ENCODE data around the gene ACYP1.

The ACYP1 gene

DNA sequence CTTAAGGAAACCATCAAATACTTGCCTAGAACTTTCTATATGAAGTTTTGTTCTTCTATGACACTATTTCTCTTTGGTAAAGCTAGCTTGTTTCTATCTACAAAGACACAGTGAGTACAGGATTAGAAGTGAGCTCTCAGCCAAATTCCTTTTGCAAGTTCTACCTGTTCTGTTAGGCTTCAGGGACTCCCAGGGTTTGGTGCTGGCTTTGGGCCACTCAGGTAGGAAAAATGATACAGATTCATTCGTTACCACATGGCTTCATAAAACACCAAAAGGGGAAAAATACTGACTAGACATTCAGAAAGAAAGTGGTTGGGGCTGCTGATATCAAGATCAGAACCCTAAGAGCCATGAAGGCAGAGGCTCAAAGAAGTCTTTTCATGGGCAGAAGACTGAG is 19.4 kb upstream of the ACYP1 start:
- no peak for TF ChIP-seq GATA3 (IDR thresholded peaks at IDR 0.05; ENCODE audit: low read depth, low read length)
- no peak for TF ChIP-seq GATA2 (IDR thresholded peaks at IDR 0.05; ENCODE audit: low read depth, low read length)

DNA sequence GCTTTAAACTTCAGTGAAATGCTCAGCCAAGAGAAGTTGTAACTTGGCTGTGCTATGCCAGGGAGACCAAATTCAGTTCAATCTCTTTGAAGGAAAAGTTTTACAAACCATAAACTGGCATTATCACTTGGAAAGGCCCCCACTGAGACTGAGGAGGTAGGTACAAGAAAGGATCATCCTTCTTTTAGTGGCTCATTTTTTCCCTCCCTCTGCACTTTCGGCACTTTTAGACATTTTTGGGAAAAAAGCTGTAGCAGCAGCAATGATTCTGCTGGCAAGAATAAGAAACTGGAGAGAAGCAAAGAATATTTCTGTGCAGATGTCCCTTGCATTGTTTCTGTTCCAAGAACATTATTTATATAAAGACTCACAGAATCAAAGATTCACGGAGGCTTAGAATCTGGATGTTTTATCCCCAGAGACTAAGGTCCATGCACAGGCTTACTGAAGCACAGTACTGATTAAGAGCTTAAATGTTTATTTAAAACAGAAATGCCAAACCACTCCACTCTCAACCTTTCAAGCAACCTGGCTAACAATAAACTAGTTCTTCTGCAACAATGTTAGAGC is 17.9 kb upstream of the ACYP1 start:
- TF ChIP-seq GATA3 (IDR thresholded peaks at IDR 0.05; ENCODE audit: low read depth, low read length) (no peak), GATA2 (IDR thresholded peaks at IDR 0.05; ENCODE audit: low read depth, low read length) (no peak)

DNA sequence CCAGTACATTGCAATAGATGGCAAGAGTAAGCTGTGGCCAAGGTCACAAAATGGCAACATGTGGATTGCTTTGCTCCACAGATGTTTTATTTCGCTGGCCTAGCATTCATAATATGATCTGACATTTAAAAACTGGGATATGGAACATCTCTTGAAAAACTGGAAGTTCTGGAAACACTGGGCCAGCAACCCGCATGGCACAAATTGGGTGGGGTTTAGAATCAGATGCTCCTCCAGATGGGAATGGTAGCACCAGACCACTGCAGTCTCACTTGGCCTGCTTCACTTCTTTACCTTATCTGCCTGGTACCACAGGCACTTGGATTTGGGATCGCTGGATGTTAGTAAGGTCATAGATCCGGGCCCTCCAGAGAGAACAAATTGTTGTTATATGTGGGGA is 15.7 kb upstream of the ACYP1 start:
- TF ChIP-seq GATA2 (IDR thresholded peaks at IDR 0.05; ENCODE audit: low read depth, low read length) (no peak), GATA3 (IDR thresholded peaks at IDR 0.05; ENCODE audit: low read depth, low read length) (no peak)

- TF ChIP-seq GATA2 (IDR thresholded peaks at IDR 0.05; ENCODE audit: low read depth, low read length) (no peak), GATA3 (IDR thresholded peaks at IDR 0.05; ENCODE audit: low read depth, low read length) (no peak)
These were observed 14.0 kb upstream of the ACYP1 start for GRCh38 chr14:75077794-75078193.

DNA sequence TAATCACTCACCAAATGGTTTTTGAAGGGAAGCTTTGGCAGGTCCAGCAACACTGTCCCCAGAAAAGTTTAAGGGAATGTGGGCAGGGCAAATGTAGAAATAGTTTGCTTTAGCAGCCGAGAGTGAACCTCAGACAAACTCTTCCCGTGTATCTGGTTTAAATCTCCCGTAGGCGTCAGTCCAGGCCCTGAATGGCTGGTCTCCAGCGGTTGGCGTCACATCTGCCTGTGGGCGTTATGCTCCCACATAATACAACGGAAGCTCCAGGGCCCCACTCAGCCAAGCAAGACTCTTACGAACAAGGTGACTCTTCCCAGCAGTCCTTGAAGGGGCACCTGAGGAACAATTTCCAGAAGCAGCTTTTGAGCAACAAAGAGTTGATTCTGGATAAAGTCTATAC is 6.6 kb upstream of the ACYP1 start:
- no peak for TF ChIP-seq GATA3 (IDR thresholded peaks at IDR 0.05; ENCODE audit: low read depth, low read length)
- TF ChIP-seq GATA2 (IDR thresholded peaks at IDR 0.05; ENCODE audit: low read depth, low read length): no peak

GRCh38 chr14:75069811-75070145 is 6.0 kb upstream of the ACYP1 start:
- TF ChIP-seq GATA3 (IDR thresholded peaks at IDR 0.05; ENCODE audit: low read depth, low read length) (no peak), GATA2 (IDR thresholded peaks at IDR 0.05; ENCODE audit: low read depth, low read length) (no peak)

DNA sequence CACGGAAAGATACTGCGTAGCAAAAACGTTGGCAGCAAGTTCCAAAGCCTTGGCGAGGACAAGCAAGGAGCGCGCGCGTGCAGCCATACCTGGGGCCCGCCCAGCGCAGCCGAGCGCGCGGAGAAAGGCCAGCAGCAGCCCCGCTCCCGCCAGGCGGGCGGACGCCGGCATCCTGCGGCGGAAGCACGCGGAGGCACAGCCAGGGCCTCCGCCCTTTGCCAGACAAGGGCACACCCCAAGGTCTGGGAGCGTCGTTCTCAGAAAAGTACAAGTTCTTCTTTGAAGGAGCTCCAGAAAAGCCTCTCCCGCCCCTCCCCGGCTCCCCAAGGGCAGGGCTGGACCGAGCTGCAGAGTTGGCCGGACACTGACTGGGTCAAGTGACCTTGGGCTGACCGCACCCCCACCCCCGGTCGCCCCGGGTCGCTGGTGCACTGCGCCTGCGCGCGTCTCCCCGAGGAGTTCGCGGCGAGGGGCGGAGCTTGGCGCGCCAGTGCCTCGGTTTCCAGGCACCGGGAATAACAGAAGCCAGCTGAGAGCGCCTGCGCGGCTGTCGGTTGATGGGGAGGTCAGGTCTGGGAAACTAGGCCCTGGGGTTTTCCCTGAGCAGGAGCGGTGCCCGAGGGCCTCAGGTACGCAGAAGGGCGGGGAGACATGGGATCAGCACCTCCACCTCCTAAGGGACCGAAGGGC is 5.4 kb upstream of the ACYP1 start, which contains the start of gene ZC2HC1C:
Gene ZC2HC1C (plus strand): TSS at position 521 of the 690 bp plus-strand sequence. CDS start 933 bp downstream, outside the sequence.
- TF ChIP-seq GATA2 (IDR thresholded peaks at IDR 0.05; ENCODE audit: low read depth, low read length) (no peak), GATA3 (IDR thresholded peaks at IDR 0.05; ENCODE audit: low read depth, low read length) (no peak)

DNA sequence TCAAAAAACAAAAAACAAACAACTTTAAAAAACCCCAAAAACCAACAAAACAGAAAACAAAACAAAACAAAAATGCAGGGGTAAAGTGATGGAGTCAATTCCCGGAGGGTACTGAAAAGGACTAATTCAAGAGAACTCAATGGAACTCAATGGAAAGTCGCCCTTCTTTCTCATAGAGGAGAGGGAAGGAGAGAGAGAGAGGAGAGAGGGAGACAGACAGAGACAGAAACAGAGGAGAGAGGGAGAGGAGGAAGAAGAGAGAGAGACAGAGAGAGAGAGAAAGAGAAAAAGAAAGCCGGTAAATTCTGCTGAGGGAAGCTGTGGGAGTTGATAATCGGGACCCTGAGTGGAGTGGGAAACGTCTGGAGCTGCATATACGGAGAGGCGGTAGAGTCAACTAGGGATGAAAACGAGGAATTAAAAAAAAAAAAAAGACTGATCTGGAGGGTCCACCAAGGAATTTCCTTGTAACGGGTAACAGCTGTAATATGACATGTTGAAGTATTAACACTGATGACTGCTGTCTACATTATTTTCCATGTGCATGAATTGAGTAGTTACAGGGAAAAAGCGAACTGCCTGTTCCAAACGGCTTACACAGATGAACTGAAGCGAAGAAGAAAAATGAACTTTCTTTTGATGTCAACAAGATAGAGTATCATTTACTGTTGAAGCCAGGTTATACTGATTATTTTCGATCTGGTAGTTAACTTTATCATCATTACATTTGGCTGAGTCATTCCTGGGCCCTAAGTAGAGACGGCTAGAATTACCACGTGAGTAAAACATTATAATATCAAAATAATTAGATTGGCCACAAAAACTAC is 4.7 kb upstream of the ACYP1 start:
- TF ChIP-seq GATA3 (IDR thresholded peaks at IDR 0.05; ENCODE audit: low read depth, low read length) (no peak), GATA2 (IDR thresholded peaks at IDR 0.05; ENCODE audit: low read depth, low read length) (no peak)

GRCh38 chr14:75067212-75067611 is 3.4 kb upstream of the ACYP1 start:
- no peak for TF ChIP-seq GATA2 (IDR thresholded peaks at IDR 0.05; ENCODE audit: low read depth, low read length)
- TF ChIP-seq GATA3 (IDR thresholded peaks at IDR 0.05; ENCODE audit: low read depth, low read length): no peak

- TF ChIP-seq GATA2 (IDR thresholded peaks at IDR 0.05; ENCODE audit: low read depth, low read length) (no peak), GATA3 (IDR thresholded peaks at IDR 0.05; ENCODE audit: low read depth, low read length) (no peak)
These were observed 2.9 kb upstream of the ACYP1 start for GRCh38 chr14:75066691-75067090.

DNA sequence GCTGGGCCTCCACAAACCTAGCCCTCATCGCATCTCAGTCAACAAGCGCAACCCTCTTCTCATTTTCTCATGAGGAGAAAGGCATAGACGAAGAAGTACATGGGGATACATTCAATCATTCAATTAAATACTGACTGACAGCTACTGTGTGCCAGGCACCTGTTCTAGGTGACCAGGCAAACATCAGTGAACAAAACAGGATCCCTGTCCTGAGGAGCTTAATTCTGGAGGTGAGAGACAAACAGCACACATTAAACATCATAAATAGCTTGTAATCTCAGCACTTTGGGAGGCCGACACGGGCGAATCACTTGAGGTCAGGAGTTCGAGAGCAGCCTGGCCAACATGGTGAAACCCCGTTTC is 362 bp upstream of the ACYP1 start:
- TF ChIP-seq GATA3 (IDR thresholded peaks at IDR 0.05; ENCODE audit: low read depth, low read length) (no peak), GATA2 (IDR thresholded peaks at IDR 0.05; ENCODE audit: low read depth, low read length) (no peak)

GRCh38 chr14:75063013-75063412 is 811 bp downstream of the ACYP1 start:
- TF ChIP-seq GATA3 (IDR thresholded peaks at IDR 0.05; ENCODE audit: low read depth, low read length): no peak
- no peak for TF ChIP-seq GATA2 (IDR thresholded peaks at IDR 0.05; ENCODE audit: low read depth, low read length)

- TF ChIP-seq GATA2 (IDR thresholded peaks at IDR 0.05; ENCODE audit: low read depth, low read length) (no peak), GATA3 (IDR thresholded peaks at IDR 0.05; ENCODE audit: low read depth, low read length) (no peak)
These were observed 3.4 kb downstream of the ACYP1 start for GRCh38 chr14:75060420-75060819.

DNA sequence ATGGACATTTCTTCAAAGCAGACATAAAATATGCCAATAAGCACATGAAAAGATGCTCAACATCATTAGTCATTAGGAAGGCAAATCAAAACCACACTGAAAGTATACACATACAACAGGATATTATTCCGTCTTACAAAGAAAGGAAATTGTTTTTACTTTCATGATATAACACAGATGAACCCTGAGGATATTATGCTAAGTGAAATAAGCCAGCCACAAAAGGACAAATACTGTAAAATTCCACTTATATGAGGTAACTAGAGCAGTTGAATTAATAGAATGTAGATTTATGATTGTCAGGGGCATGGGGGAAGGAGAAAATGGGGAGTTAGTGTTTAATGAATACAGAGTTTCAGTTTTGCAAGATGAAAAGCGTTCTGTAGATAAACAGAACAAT is 4.2 kb downstream of the ACYP1 start:
- no peak for TF ChIP-seq GATA3 (IDR thresholded peaks at IDR 0.05; ENCODE audit: low read depth, low read length)
- TF ChIP-seq GATA2 (IDR thresholded peaks at IDR 0.05; ENCODE audit: low read depth, low read length): no peak

GRCh38 chr14:75054421-75054820 is 9.4 kb downstream of the ACYP1 start:
- TF ChIP-seq GATA2 (IDR thresholded peaks at IDR 0.05; ENCODE audit: low read depth, low read length) (no peak), GATA3 (IDR thresholded peaks at IDR 0.05; ENCODE audit: low read depth, low read length) (no peak)

Measured in SH-SY5Y (cell line).